ENCODE data around the gene SRSF12.

- no peak for TF ChIP-seq POLR2A (IDR thresholded peaks at IDR 0.05)
- TF ChIP-seq, protein P1, sequence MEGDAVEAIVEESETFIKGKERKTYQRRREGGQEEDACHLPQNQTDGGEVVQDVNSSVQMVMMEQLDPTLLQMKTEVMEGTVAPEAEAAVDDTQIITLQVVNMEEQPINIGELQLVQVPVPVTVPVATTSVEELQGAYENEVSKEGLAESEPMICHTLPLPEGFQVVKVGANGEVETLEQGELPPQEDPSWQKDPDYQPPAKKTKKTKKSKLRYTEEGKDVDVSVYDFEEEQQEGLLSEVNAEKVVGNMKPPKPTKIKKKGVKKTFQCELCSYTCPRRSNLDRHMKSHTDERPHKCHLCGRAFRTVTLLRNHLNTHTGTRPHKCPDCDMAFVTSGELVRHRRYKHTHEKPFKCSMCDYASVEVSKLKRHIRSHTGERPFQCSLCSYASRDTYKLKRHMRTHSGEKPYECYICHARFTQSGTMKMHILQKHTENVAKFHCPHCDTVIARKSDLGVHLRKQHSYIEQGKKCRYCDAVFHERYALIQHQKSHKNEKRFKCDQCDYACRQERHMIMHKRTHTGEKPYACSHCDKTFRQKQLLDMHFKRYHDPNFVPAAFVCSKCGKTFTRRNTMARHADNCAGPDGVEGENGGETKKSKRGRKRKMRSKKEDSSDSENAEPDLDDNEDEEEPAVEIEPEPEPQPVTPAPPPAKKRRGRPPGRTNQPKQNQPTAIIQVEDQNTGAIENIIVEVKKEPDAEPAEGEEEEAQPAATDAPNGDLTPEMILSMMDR (IDR thresholded peaks at IDR 0.05 in 4 of 5, conservative IDR thresholded peaks at IDR 0.05 in 1 of 5), result no peak
Measured at GRCh38 chr6:89139509-89140346, 21.9 kb upstream of the SRSF12 start.

Data from gastrocnemius medialis (tissue), 4 donors.